H1 (cell line): ENCODE measurements around the gene CNOT6. TPM values are rescaled to one million over a fixed set of nuclear protein-coding genes. Genes with fewer than 3 reads are reported as not detected.

Experiments used
- ASH2L ChIP-seq: fragments of 200-600, 300-600 bp; sonication (generic); IDR thresholded peaks from one replicate; pipeline ENCODE4 v1.7.1; 2017; ENCODE audit warnings: low read length
- EP300 ChIP-seq, 2 experiments: IDR thresholded peaks; 1 replicate in 1 of 2; 2 replicates in 1 of 2; pipeline ENCODE4 v1.6.1; 2011 to 2012; ENCODE audit warnings: low read depth in 2 of 2, low read length in 2 of 2, mild to moderate bottlenecking in 2 of 2, borderline replicate concordance in 1 of 2, inconsistent platforms in 1 of 2, moderate library complexity in 1 of 2
- NRF1 ChIP-seq: IDR thresholded peaks from 2 replicates; pipeline ENCODE4 v1.6.1; 2011; ENCODE audit warnings: mild to moderate bottlenecking, low read depth, low read length, improper control_type of control experiment
- TAF7 ChIP-seq: optimal IDR thresholded peaks from 2 replicates; pipeline ENCODE3; 2011; ENCODE audit warnings: low read depth, mild to moderate bottlenecking, inconsistent platforms, low read length, moderate library complexity, borderline replicate concordance
- YY1 ChIP-seq: IDR thresholded peaks from 2 replicates; pipeline ENCODE4 v1.6.1; 2011; ENCODE audit warnings: low read depth, mild to moderate bottlenecking, low read length
- polyA plus RNA-seq, 7 experiments: library from polyadenylated mRNA; depleted of rRNA in 3 of 7; stranded (reverse) in 5 of 7; unstranded in 2 of 7; fragments of >200 nt in 5 of 7; fragments of 200-250 nt in 2 of 7; gene quantifications; 1 replicate in 5 of 7; 2 replicates in 1 of 7; 4 replicates in 1 of 7; pipeline versions ENCODE4 v1.2.1 to v1.2.3, GENCODE V29; 2011 to 2013; ENCODE audit warnings: missing spikeins in 2 of 7, mixed read lengths in 2 of 7
- total RNA-seq: library from RNA; stranded (reverse); fragmentation: NEBNext Ultra II Directional; extraction: Animal tissue kit (Norgen Biotek cat#: 25700); gene quantifications from 2 replicates; pipeline ENCODE4 v1.2.1, GENCODE V29; 2021

Gene CNOT6
- total and polyA plus RNA-seq, 2 of the 8 experiments (the other 6 are each of a cell fraction or from before 2014, with no cell fraction given) = 10.7 to 45.4 TPM

GRCh38 chr5:180470361-180470760 lies 23.8 kb upstream of the CNOT6 start (continued):
- TF ChIP-seq EP300 (IDR thresholded peaks at IDR 0.05; ENCODE audit: borderline replicate concordance in 1 of 2, low read depth in 2 of 2, low read length in 2 of 2) (no peak), TAF7 (no peak), YY1 (no peak), ASH2L (no peak), NRF1 (no peak)
